T-helper 22 cell (primary cell): Measurements from ENCODE around the gene FEN1.

ENCODE experiments used
- DNase-seq: peaks from one replicate; pipeline ENCODE4 v3.0.0-alpha.2; 2020; ENCODE audit warnings: low read depth

FEN1 gene

GRCh38 chr11:61756452-61757212 lies 36.1 kb upstream of the FEN1 start:
- DNase-seq, result no peak

DNA sequence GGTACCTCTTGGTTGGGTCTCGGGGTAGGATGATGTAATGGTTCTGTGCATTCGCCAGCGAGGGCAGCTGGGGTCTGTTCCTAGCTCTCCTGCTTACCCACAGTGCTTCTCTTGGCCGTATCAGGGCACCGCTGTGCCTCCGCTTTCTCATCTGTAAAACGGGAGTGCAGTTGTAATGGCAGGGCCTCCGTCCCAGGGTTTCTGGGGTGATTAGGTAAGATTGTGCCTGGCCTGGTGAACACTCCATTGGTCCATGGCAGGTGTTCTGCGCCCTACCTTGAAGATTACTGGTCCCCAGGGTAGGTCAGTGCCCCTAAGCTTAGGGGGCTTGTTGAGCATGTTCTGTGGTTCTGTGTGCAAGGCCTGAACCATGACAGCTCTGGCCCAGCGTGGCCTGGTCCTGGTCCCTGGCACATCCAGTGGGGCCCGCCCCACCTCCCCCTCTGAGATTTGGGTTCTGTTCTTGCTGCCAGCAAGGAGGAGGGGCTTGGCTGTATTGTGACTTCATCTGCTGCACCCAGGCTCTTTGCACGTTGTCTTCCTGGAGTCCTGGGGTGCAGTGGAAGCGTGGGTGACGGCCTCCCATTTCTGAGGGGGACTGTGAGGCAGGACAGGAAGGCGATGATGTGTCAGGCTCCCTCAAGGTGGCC lies 35.4 kb upstream of the FEN1 start:
- DNase-seq, result no peak

- no peak for DNase-seq
Measured at GRCh38 chr11:61760946-61761345, 31.8 kb upstream of the FEN1 start.

DNA sequence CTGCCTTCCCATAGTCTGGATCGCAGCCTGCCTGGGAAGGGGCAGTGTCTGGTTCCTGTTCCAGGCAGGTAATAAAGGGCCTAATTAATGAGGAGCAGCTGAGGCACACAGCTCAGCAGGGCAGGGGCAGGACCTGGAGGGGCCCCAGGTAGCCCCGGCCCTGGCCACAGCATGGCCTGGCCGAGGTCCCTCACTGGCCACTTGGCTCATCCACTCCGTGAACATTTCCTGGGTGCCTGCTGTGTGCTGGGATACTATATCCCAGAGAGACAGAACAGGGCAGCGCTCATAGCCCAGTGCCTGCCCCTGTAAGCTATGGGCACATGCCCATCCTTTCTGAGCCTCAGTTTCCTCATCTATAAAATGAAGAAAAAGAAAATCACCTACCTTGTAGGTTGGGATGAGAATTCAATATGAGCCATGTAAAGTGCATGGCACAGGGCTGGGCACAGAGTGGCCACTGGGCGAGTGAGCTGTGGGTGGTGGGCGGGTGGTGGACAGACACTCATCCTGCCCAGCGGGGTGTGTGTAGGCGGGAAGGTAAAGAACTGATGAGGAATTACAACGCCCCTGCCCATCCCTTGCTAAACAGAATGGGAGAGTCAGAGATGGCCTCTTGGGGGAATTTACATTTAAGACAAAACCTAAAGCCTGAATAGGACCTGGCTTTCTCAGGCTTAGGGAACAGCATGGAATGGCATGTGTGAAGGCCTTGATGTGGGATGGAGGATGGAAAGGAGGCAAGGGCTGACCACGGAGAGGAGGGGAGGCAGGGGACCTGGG lies 31.1 kb upstream of the FEN1 start:
- no peak for DNase-seq

DNA sequence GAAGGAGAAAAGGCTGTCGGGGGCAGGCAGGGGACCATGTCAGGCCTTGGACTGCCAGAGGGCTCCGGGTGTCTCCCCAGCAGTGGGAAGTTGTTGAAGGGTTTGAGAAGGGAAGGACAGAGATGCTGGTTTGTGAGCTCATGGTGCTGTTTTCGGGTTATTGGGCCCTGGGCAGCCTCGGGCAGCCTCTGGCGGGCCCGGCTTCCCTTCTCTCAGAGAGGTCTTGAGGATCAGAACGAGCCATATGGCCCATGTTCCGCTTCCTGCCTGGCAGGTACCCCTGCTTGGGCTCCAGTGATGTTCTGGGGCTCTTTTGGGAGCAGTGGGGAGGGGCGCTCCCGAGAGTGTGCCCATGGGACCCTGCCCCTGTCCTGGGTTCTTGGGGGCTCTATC lies 30.5 kb upstream of the FEN1 start:
- DNase-seq, result no peak

GRCh38 chr11:61762798-61763197 lies 29.9 kb upstream of the FEN1 start:
- no peak for DNase-seq

- no peak for DNase-seq
Measured at GRCh38 chr11:61763930-61764605, 28.6 kb upstream of the FEN1 start.

GRCh38 chr11:61764606-61765260 lies 28.0 kb upstream of the FEN1 start:
- no peak for DNase-seq

GRCh38 chr11:61765550-61766253 lies 27.0 kb upstream of the FEN1 start:
- no peak for DNase-seq

GRCh38 chr11:61766353-61766841 lies 26.3 kb upstream of the FEN1 start:
- DNase-seq, result no peak

- no peak for DNase-seq
Measured at GRCh38 chr11:61768376-61769076, 24.2 kb upstream of the FEN1 start.

- DNase-seq, result no peak
Measured at GRCh38 chr11:61769169-61769920, 23.4 kb upstream of the FEN1 start.

GRCh38 chr11:61769946-61770683 lies 22.6 kb upstream of the FEN1 start:
- no peak for DNase-seq

GRCh38 chr11:61771195-61771894 lies 21.4 kb upstream of the FEN1 start:
- no peak for DNase-seq

GRCh38 chr11:61771985-61772455 lies 20.7 kb upstream of the FEN1 start:
- DNase-seq, result no peak

DNA sequence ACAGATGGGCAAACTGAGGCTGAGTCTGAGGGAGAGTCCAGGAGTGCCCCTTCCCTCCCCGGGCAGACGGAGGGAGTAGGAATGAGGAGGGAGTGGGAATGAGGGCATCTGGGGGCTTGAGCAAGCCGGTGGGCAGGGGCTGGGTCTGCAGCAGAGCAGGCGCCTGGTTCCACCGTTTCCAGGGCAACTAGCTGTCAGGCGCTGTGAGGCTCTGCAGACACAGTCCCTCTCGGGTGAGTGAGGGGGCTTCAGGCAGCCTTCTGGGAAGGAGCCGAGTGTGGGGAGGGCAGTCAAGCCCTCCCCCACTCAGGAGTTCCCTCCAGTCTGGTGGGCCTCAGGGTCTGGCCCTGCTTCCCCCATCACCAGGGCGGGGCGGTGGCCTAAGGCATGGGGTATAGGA lies 19.4 kb upstream of the FEN1 start:
- DNase-seq, result no peak

DNA sequence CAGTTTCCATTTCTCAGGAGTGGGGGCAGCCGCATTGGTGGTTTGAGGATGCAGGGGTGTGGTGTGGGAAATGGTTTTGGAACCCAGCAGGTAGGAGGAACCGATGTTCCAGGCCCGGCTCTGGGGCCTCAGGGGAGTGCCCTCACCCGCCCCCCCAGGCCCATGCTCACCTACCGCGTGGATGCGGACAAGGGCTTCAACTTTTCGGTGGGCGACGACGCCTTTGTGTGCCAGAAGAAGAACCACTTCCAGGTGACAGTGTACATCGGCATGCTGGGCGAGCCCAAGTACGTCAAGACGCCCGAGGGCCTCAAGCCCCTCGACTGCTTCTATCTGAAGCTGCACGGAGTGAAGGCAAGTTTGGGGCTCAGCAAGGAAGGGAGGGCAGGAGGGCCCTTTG lies 18.9 kb upstream of the FEN1 start:
- DNase-seq, result no peak

- DNase-seq, result no peak
Measured at GRCh38 chr11:61774411-61774810, 18.3 kb upstream of the FEN1 start.
